Esophagus squamous epithelium (tissue), 5 donors: ENCODE measurements around the gene OVOL1. TPM values are rescaled to one million over a fixed set of nuclear protein-coding genes. Genes with fewer than 3 reads are reported as not detected.
A peak's percentile ranks its signal among the peaks of the same experiment; 100 is the strongest.

Experiments used
- DNase-seq: peaks from one replicate; lab custom pipeline; 2025; lab: John Stamatoyannopoulos, UW
- H3K27ac ChIP-seq, 4 donors: fragments of 200-600 bp; sonication (generic); one replicate each; pipeline ENCODE4 v1.5.1; 2016 to 2019; ENCODE audit warnings: mild to moderate bottlenecking in 1 of 4
- H3K27me3 ChIP-seq, 4 donors: fragments of 200-600 bp; sonication (generic); 1 replicate in 3 of 4; 2 replicates in 1 of 4; pipeline versions ENCODE4 v1.5.1 to v1.6.0; 2017 to 2021; ENCODE audit warnings: antibody characterized with exemption in 1 of 4
- H3K36me3 ChIP-seq, 3 donors: fragments of 200-600 bp; sonication (generic); one replicate each; pipeline ENCODE4 v1.5.1; 2016 to 2019
- H3K4me1 ChIP-seq, 3 donors: fragments of 200-600 bp; sonication (generic); one replicate each; pipeline ENCODE4 v1.5.1; 2017 to 2019
- H3K4me3 ChIP-seq, 4 donors: fragments of 200-600 bp; sonication (generic); 1 replicate in 3 of 4; 2 replicates in 1 of 4; pipeline ENCODE4 v1.5.1; 2016 to 2019; ENCODE audit warnings: mild to moderate bottlenecking in 2 of 4, moderate library complexity in 1 of 4
- H3K9me3 ChIP-seq, 3 donors: fragments of 200-600 bp; sonication (generic); one replicate each; pipeline ENCODE4 v1.5.1; 2016 to 2019
- CTCF ChIP-seq, 6 experiments: fragments of 450-650 bp in 4 of 6; fragments of 200-600 bp in 2 of 6; sonication (generic) in 2 of 6; IDR thresholded peaks; one replicate each; pipeline ENCODE4 v1.5.1; 2016 to 2019; ENCODE audit warnings: antibody characterized with exemption in 6 of 6, mild to moderate bottlenecking in 4 of 6, moderate library complexity in 4 of 6
- POLR2A ChIP-seq, 4 donors: fragments of 450-650 bp; IDR thresholded peaks; one replicate each; pipeline ENCODE4 v1.6.1; 2017; ENCODE audit warnings: antibody characterized with exemption in 4 of 4, mild to moderate bottlenecking in 4 of 4, moderate library complexity in 3 of 4
- WGBS, 2 donors: methylation state at CpG; one replicate each; pipeline ENCODE4 v1.1.5; 2018; 5-methylcytosine and 5-hydroxymethylcytosine counted together
- intact Hi-C: fragments of 100-400 bp; cut with DNase I; formaldehyde crosslinking; loops from one replicate; pipeline ENCODE4 v1.15.0; 2022
- total RNA-seq, 4 donors: library from RNA; depleted of rRNA; stranded (reverse); fragments of >200 nt; gene quantifications; one replicate each; pipeline ENCODE4 v1.1.0, GENCODE V29; 2016
- donor health status: DM: yes; HTN: yes; CAD: no.

OVOL1 gene
- total RNA-seq, 4 donors from 2014 or later, result 26.5 to 90.9 (median 55.3) TPM

- peaks cover 0 to 4% (median 0%) of the 10 kb centered on the region in 4 donors for H3K27me3 ChIP-seq
- no peaks in the 10 kb centered on the region for H3K36me3 ChIP-seq
- H3K9me3 ChIP-seq, result no peaks in the 10 kb centered on the region
- 48 to 62% methylated on average over 15 to 17 of the region's 18 CpGs for WGBS, 2 donors
- no peak for DNase-seq
- H3K27ac ChIP-seq, result peak overlapping the region in 1 of 4 donors; percentile 6
- peaks cover 8 to 58% (median 12%) of the 10 kb centered on the region in 3 donors for H3K4me1 ChIP-seq
- intact Hi-C loops, result no loop called here
- TF ChIP-seq CTCF (IDR thresholded peaks at IDR 0.05) (no peak), POLR2A (IDR thresholded peaks at IDR 0.05) (no peak)
- no peak overlapping the region for H3K4me3 ChIP-seq
Measured at GRCh38 chr11:65814131-65814985, 27.5 kb downstream of the OVOL1 start.

GRCh38 chr11:65814986-65815565, 28.2 kb downstream of the OVOL1 start:
- Histone ChIP-seq H3K9me3 (no peaks in the 10 kb centered on the region), H3K27me3 (peaks cover 0 to 4% (median 0%) of the 10 kb centered on the region in 4 donors), H3K27ac (no peak overlapping the region), H3K4me1 (peaks cover 8 to 53% (median 12%) of the 10 kb centered on the region in 3 donors), H3K4me3 (no peak overlapping the region), H3K36me3 (no peaks in the 10 kb centered on the region)
- no peak for DNase-seq
- no peak for TF ChIP-seq CTCF (IDR thresholded peaks at IDR 0.05)
- TF ChIP-seq POLR2A (IDR thresholded peaks at IDR 0.05), result no peak
- WGBS, 2 donors, result 73 to 79% methylated on average over 13 to 16 of the region's 16 CpGs
- intact Hi-C loops, result loop anchor here (5.0 kb wide), 2 partner anchors 33 to 103 kb away; partner anchors contain the start of genes AP5B1 and KAT5

DNA sequence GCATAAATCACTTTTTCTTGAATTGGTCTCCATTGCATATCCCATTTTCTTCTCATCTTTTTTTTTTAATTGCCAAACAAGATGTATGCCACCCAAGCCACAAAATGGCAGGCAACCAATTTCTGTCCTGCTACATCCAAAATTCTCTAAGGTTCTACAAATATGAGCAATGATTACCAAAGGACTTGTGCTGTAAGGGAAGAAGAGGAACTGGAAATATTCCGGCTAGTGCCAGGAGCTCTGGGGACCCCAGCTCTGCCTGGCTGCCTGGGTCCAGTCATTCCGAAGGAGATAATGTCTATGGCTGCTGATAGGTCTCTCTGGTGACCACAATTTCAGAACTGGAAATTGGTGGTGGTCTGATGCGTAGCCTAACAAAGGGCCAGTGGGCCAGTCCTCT, 29.8 kb downstream of the OVOL1 start:
- Histone ChIP-seq H3K27me3 (peaks cover 0 to 2% (median 0%) of the 10 kb centered on the region in 4 donors), H3K36me3 (no peaks in the 10 kb centered on the region), H3K9me3 (no peaks in the 10 kb centered on the region), H3K4me3 (no peak overlapping the region), H3K27ac (peak overlapping the region in 2 of 4 donors; percentile 88 to 94), H3K4me1 (peaks cover 8 to 49% (median 12%) of the 10 kb centered on the region in 3 donors)
- WGBS, 2 donors, result 89 to 100% methylated on average over 2 of the region's 3 CpGs
- intact Hi-C loops, result loop anchor here (5.0 kb wide), 2 partner anchors 34 to 104 kb away; partner anchors contain the start of genes AP5B1 and KAT5
- no peak for TF ChIP-seq CTCF (IDR thresholded peaks at IDR 0.05)
- TF ChIP-seq POLR2A (IDR thresholded peaks at IDR 0.05), result no peak
- no peak for DNase-seq

- H3K36me3 ChIP-seq, result no peaks in the 10 kb centered on the region
- H3K27me3 ChIP-seq, result no peaks in the 10 kb centered on the region
- peaks cover 8 to 49% (median 12%) of the 10 kb centered on the region in 3 donors for H3K4me1 ChIP-seq
- WGBS, 2 donors, result 59 to 60% methylated on average over 5 of the region's 5 CpGs
- no peaks in the 10 kb centered on the region for H3K9me3 ChIP-seq
- intact Hi-C loops, result loop anchor here (5.0 kb wide), 2 partner anchors 35 to 105 kb away; partner anchors contain the start of genes AP5B1 and KAT5
- TF ChIP-seq POLR2A (IDR thresholded peaks at IDR 0.05) (no peak), CTCF (IDR thresholded peaks at IDR 0.05) (no peak)
- DNase-seq, result no peak
- peak overlapping the region; percentile 84 to 94 (median 88) for H3K27ac ChIP-seq
- peak overlapping the region; percentile 52 to 82 (median 60) for H3K4me3 ChIP-seq
Measured at GRCh38 chr11:65817312-65817834, 30.5 kb downstream of the OVOL1 start.
